ENCODE results near the gene OR4C15.

DNA sequence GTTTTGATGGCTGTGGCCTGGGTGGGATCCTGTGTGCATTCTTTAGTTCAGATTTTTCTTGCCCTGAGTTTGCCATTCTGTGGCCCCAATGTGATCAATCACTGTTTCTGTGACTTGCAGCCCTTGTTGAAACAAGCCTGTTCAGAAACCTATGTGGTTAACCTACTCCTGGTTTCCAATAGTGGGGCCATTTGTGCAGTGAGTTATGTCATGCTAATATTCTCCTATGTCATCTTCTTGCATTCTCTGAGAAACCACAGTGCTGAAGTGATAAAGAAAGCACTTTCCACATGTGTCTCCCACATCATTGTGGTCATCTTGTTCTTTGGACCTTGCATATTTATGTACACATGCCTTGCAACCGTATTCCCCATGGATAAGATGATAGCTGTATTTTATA, 18.3 kb downstream of the OR4C15 start:
- TF ChIP-seq, protein P1, sequence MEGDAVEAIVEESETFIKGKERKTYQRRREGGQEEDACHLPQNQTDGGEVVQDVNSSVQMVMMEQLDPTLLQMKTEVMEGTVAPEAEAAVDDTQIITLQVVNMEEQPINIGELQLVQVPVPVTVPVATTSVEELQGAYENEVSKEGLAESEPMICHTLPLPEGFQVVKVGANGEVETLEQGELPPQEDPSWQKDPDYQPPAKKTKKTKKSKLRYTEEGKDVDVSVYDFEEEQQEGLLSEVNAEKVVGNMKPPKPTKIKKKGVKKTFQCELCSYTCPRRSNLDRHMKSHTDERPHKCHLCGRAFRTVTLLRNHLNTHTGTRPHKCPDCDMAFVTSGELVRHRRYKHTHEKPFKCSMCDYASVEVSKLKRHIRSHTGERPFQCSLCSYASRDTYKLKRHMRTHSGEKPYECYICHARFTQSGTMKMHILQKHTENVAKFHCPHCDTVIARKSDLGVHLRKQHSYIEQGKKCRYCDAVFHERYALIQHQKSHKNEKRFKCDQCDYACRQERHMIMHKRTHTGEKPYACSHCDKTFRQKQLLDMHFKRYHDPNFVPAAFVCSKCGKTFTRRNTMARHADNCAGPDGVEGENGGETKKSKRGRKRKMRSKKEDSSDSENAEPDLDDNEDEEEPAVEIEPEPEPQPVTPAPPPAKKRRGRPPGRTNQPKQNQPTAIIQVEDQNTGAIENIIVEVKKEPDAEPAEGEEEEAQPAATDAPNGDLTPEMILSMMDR (IDR thresholded peaks at IDR 0.05; ENCODE audit: low read depth, low read length): no peak
- no peak for TF ChIP-seq EZH2phosphoT487 (IDR thresholded peaks at IDR 0.05; ENCODE audit: low read depth)

All from OCI-LY3 (cell line).